GM12878 (cell line): ENCODE results near the gene PIGN. TPM values are rescaled to one million over a fixed set of nuclear protein-coding genes. Genes with fewer than 3 reads are reported as not detected.

Source experiments
- EED ChIP-seq: sonication (generic); IDR thresholded peaks from 2 replicates; pipeline ENCODE4 v1.6.1; 2016; ENCODE audit warnings: antibody characterized with exemption, low read depth
- FOXM1 ChIP-seq: IDR thresholded peaks from 2 replicates; pipeline ENCODE4 v1.6.1; 2012; ENCODE audit warnings: low read depth, mild to moderate bottlenecking, inconsistent platforms, low read length, moderate library complexity
- JUNB ChIP-seq: IDR thresholded peaks from 2 replicates; pipeline ENCODE4 v1.6.1; 2016; ENCODE audit warnings: antibody characterized with exemption, mild to moderate bottlenecking
- JUND ChIP-seq: IDR thresholded peaks from 2 replicates; pipeline ENCODE4 v1.6.1; 2012; ENCODE audit warnings: low read depth, mild to moderate bottlenecking, low read length, improper control_type of control experiment, moderate library complexity
- SRF ChIP-seq, 2 experiments: IDR thresholded peaks; 2 replicates each; pipeline ENCODE4 v1.6.1; 2011; ENCODE audit warnings: low read depth in 2 of 2, low read length in 2 of 2, mild to moderate bottlenecking in 1 of 2, moderate library complexity in 1 of 2
- SUPT20H ChIP-seq: IDR thresholded peaks from 2 replicates; pipeline ENCODE4 v1.6.1; 2011; ENCODE audit warnings: low read depth, mild to moderate bottlenecking, low read length, moderate library complexity, borderline replicate concordance; ENCODE audit not compliant: control insufficient read depth
- polyA plus RNA-seq, 11 experiments: library from polyadenylated mRNA; depleted of rRNA in 4 of 11; unstranded in 6 of 11; stranded (reverse) in 5 of 11; fragments of >200 nt; fragmentation: Nextera tagmentation in 4 of 11; fragmentation: Illumina TruSeq in 1 of 11; extraction: Ambion mirVana in 4 of 11; extraction: Trizol in 1 of 11; gene quantifications; 1 replicate in 1 of 11; 2 replicates in 10 of 11; pipeline versions ENCODE4 v1.2.1 to v1.2.3, GENCODE V29; 2011 to 2016; ENCODE audit warnings: inconsistent platforms in 2 of 11, missing spikeins in 2 of 11, low read depth in 1 of 11
- total RNA-seq, 4 experiments: library from RNA; depleted of rRNA in 3 of 4; stranded (reverse); fragments of >200 nt in 3 of 4; fragmentation: Illumina TruSeq in 1 of 4; extraction: Trizol in 1 of 4; gene quantifications; 2 replicates each; pipeline versions ENCODE4 v1.2.1 to v1.2.3, GENCODE V29; 2013 to 2021
- TF ChIP-seq, protein P1 (sequence below), 3 experiments: IDR thresholded peaks in 2 of 3; conservative IDR thresholded peaks in 1 of 3; 2 replicates each; pipeline ENCODE4 v1.5.1; 2011; ENCODE audit warnings: low read depth in 3 of 3, low read length in 3 of 3, mild to moderate bottlenecking in 3 of 3, control low read depth in 2 of 3, moderate library complexity in 2 of 3, inconsistent platforms in 1 of 3, mixed read lengths in 1 of 3; ENCODE audit not compliant: control insufficient read depth in 2 of 3, insufficient read depth in 1 of 3; ENCODE audit errors: extremely low read depth in 1 of 3
- TF ChIP-seq, protein P2 (sequence below): IDR thresholded peaks from 2 replicates; pipeline ENCODE4 v1.6.1; 2012; ENCODE audit warnings: mild to moderate bottlenecking, low read depth, low read length

Gene PIGN
- total and polyA plus RNA-seq, 10 of the 15 experiments (the other 5 are each of a cell fraction or from before 2014, with no cell fraction given): 6.9 to 25.4 (median 18.7) TPM

DNA sequence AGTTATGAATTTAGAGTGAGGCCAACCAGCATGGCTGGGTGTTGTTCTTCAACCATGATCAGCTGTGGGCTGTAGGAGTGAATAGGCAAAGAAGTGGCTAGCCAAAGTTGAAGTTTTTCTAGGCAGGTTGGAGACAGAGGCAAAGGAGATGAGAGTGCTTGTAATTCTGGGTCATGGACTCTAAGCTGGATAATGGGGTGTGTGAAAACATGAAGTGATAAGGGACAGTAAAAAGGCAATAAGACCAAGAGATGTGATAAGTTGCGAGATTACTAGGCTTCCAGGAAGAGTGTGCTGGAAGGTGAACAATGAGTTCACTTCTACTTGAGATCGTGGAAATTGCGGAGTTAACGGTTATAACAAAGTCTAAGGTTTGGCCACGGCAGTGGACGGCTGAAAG is 175.4 kb downstream of the PIGN start (continued):
- TF ChIP-seq SUPT20H (no peak), SRF (IDR thresholded peaks at IDR 0.05; ENCODE audit: low read depth in 2 of 2, low read length in 2 of 2) (no peak), JUND (no peak), JUNB (no peak), FOXM1 (no peak), EED (no peak)
- TF ChIP-seq, protein P1, sequence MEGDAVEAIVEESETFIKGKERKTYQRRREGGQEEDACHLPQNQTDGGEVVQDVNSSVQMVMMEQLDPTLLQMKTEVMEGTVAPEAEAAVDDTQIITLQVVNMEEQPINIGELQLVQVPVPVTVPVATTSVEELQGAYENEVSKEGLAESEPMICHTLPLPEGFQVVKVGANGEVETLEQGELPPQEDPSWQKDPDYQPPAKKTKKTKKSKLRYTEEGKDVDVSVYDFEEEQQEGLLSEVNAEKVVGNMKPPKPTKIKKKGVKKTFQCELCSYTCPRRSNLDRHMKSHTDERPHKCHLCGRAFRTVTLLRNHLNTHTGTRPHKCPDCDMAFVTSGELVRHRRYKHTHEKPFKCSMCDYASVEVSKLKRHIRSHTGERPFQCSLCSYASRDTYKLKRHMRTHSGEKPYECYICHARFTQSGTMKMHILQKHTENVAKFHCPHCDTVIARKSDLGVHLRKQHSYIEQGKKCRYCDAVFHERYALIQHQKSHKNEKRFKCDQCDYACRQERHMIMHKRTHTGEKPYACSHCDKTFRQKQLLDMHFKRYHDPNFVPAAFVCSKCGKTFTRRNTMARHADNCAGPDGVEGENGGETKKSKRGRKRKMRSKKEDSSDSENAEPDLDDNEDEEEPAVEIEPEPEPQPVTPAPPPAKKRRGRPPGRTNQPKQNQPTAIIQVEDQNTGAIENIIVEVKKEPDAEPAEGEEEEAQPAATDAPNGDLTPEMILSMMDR (IDR thresholded peaks at IDR 0.05 in 2 of 3, conservative IDR thresholded peaks at IDR 0.05 in 1 of 3; ENCODE audit: control insufficient read depth in 2 of 3, extremely low read depth in 1 of 3, insufficient read depth in 1 of 3, low read depth in 3 of 3, low read length in 3 of 3): no peak
- TF ChIP-seq, protein P2, sequence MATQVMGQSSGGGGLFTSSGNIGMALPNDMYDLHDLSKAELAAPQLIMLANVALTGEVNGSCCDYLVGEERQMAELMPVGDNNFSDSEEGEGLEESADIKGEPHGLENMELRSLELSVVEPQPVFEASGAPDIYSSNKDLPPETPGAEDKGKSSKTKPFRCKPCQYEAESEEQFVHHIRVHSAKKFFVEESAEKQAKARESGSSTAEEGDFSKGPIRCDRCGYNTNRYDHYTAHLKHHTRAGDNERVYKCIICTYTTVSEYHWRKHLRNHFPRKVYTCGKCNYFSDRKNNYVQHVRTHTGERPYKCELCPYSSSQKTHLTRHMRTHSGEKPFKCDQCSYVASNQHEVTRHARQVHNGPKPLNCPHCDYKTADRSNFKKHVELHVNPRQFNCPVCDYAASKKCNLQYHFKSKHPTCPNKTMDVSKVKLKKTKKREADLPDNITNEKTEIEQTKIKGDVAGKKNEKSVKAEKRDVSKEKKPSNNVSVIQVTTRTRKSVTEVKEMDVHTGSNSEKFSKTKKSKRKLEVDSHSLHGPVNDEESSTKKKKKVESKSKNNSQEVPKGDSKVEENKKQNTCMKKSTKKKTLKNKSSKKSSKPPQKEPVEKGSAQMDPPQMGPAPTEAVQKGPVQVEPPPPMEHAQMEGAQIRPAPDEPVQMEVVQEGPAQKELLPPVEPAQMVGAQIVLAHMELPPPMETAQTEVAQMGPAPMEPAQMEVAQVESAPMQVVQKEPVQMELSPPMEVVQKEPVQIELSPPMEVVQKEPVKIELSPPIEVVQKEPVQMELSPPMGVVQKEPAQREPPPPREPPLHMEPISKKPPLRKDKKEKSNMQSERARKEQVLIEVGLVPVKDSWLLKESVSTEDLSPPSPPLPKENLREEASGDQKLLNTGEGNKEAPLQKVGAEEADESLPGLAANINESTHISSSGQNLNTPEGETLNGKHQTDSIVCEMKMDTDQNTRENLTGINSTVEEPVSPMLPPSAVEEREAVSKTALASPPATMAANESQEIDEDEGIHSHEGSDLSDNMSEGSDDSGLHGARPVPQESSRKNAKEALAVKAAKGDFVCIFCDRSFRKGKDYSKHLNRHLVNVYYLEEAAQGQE: no peak
